ENCODE results near the gene AOAH.
A peak's percentile ranks its signal among the peaks of the same experiment; 100 is the strongest.
"Not testable (repeated sequence)": the region's sequence is repeated elsewhere in the genome, so short reads cannot be mapped to it uniquely, and the experiment has no call there.

Gene AOAH

GRCh38 chr7:36657036-36657660 is 67.1 kb downstream of the AOAH start:
- ATAC-seq (no peak), DNase-seq (no peak)

- ATAC-seq = no peak
Measured at GRCh38 chr7:36654436-36654835, 69.9 kb downstream of the AOAH start.

GRCh38 chr7:36653663-36654355 is 70.5 kb downstream of the AOAH start:
- no peak for ATAC-seq

More at GRCh38 chr7:36654436-36654835, 69.9 kb downstream of the AOAH start:
- DNase-seq = no peak

GRCh38 chr7:36653008-36653662 is 71.2 kb downstream of the AOAH start:
- DNase-seq (no peak), ATAC-seq (no peak)

More at GRCh38 chr7:36653663-36654355, 70.5 kb downstream of the AOAH start:
- DNase-seq = no peak

- no peak for DNase-seq
- ATAC-seq = no peak
Measured at GRCh38 chr7:36652431-36652830, 71.9 kb downstream of the AOAH start.

GRCh38 chr7:36651404-36651803 is 72.9 kb downstream of the AOAH start:
- no peak for DNase-seq
- no peak for ATAC-seq

GRCh38 chr7:36650766-36651312 is 73.5 kb downstream of the AOAH start:
- no peak for DNase-seq
- no peak for ATAC-seq

- DNase-seq (no peak), ATAC-seq (no peak)
Measured at GRCh38 chr7:36650320-36650719, 74.0 kb downstream of the AOAH start.

- not testable (repeated sequence) for ATAC-seq, DNase-seq
Measured at GRCh38 chr7:36649319-36649718, 75.0 kb downstream of the AOAH start.

GRCh38 chr7:36648441-36648840 is 75.9 kb downstream of the AOAH start:
- no peak for DNase-seq
- ATAC-seq = no peak

- DNase-seq (no peak), ATAC-seq (no peak)
Measured at GRCh38 chr7:36644625-36645422, 79.5 kb downstream of the AOAH start.

GRCh38 chr7:36642414-36642813 is 81.9 kb downstream of the AOAH start:
- DNase-seq (no peak), ATAC-seq (no peak)

- ATAC-seq (no peak), DNase-seq (no peak)
Measured at GRCh38 chr7:36642010-36642409, 82.3 kb downstream of the AOAH start.

GRCh38 chr7:36640682-36641081 is 83.6 kb downstream of the AOAH start:
- no peak for ATAC-seq
- DNase-seq = no peak

GRCh38 chr7:36639826-36640225 is 84.5 kb downstream of the AOAH start:
- DNase-seq = peak; percentile 43

GRCh38 chr7:36638586-36639263 is 85.6 kb downstream of the AOAH start:
- ATAC-seq = no peak
- DNase-seq = no peak

More at GRCh38 chr7:36639826-36640225, 84.5 kb downstream of the AOAH start:
- peak; percentile 76 for ATAC-seq

- ATAC-seq (no peak), DNase-seq (no peak)
Measured at GRCh38 chr7:36638140-36638539, 86.2 kb downstream of the AOAH start.

GRCh38 chr7:36637417-36637816 is 86.9 kb downstream of the AOAH start:
- ATAC-seq (no peak), DNase-seq (no peak)

GRCh38 chr7:36636126-36636525 is 88.2 kb downstream of the AOAH start:
- ATAC-seq (no peak), DNase-seq (no peak)

GRCh38 chr7:36635091-36635490 is 89.2 kb downstream of the AOAH start:
- ATAC-seq = no peak

GRCh38 chr7:36633377-36633776 is 90.9 kb downstream of the AOAH start:
- DNase-seq = no peak

More at GRCh38 chr7:36635091-36635490, 89.2 kb downstream of the AOAH start:
- DNase-seq = no peak

More at GRCh38 chr7:36633377-36633776, 90.9 kb downstream of the AOAH start:
- ATAC-seq = no peak
